A549 treated with Hydrocortisone at 1 μM for 4 hours (cell line): ENCODE data around the gene EXOSC5. TPM values are rescaled to one million over a fixed set of nuclear protein-coding genes. Genes with fewer than 3 reads are reported as not detected.

ENCODE experiments used
- total RNA-seq: library from RNA; stranded (reverse); fragments of 200-300 nt; extraction: Qiagen RNA extraction; gene quantifications from 5 replicates; pipeline ENCODE4 v1.2.3, GENCODE V29; 2022

Gene EXOSC5
- total RNA-seq, result 74.9 to 102 TPM (median 92.2 TPM) in 5 replicates

GRCh38 chr19:41397086-41398049 is at the start of gene EXOSC5, which contains the start of gene BCKDHA:
TSS of gene EXOSC5 (minus strand) at chr19:41397359. CDS start at chr19:41397328, 31 bp downstream.
TSS of gene BCKDHA (plus strand) at chr19:41397818. CDS start at chr19:41397828, 10 bp downstream.

DNA sequence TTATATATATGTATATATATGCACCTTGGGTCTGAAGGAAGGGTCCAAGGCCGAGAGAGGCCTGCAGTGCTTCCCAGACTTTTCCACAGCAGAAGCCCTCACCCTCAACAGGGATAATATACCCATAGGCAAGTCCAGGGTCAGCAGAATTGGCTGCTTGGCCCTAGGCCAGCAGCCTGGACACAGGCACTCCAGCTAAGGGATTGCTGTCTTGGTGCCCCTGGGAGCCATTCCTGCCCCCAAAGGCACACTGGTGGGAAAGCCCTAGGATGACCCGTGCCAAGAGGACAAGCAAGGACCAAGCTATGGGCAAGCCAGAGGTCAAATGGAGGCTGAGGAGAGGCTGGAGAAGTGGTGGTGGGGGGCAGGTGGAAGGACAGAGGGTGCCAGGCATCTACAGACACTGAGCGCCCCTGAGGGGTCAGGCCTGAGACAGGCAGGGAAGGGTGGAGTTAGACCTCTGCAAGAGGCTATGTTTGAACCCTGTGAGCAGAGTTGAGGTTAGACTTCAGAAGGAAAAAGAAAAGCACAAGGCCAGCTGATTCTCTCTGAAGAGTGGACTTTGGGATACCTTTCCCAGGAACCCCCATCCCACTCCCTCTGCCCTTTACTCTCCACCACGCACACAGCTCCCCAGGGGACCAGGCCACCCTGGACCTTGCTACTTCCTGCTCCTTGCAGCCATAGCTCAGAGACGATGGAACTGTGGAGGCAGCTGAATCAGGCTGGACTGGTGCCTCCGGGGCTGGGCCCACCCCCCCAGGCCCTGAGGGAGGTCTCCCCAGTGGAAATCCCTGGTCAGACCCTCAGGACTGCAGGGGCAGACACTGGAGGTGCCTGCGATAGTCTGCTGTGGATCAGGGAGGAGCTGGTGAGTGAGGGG is 45.6 kb upstream of the EXOSC5 start, which contains the start of gene ERICH4:
Gene ERICH4 (plus strand): TSS at position 684 of the 883 bp plus-strand sequence. CDS start 14 bp downstream, at position 698.

GRCh38 chr19:41439441-41440222 is 42.5 kb upstream of the EXOSC5 start, which contains the start of gene DMAC2:
TSS of gene DMAC2 (minus strand) at chr19:41439912. CDS start at chr19:41439899, 13 bp downstream.

GRCh38 chr19:41426952-41427646 is 29.9 kb upstream of the EXOSC5 start, which contains the start of gene B3GNT8:
TSS of gene B3GNT8 (minus strand) at chr19:41427374. CDS start at chr19:41426778, 596 bp downstream.

DNA sequence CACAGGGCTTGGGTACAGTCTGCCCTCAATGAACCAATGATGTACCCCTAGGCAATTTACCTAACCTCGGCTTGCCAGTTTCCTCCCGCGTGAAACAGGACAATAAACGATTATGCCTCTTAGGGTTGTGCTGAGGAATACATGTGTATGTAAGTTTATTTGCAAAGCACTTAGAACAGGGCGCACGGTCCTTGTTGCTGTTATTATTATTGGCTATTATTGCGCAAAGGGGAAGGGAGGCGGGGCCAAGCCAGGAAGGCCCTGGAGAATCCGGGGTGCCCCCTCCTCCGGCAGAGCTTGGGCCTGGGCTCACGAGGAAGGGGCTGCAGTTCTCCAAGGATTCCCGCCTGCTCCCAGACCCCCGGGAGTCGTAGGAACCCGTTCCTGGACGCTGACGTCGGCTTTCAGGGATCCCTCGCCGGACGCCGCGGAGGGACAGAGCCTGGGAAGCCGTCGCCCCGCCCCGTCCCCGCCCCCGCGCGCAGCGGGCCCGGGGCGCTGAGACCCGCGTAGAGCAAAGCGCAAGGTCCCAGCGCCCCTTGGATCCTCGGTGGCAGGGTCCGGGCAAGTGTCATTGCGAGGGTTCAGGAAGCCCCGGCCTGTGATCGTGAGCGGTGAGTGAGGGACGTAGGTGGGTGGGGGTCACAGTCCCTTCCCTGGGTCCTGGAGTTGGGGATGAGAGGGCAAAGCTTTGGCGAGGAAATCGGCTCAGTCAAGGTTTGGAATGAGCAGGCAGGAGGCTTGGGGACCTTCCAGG is 20.7 kb downstream of the EXOSC5 start, which contains the start of gene TMEM91:
Gene TMEM91 (plus strand): TSS at position 293 of the 757 bp plus-strand sequence. CDS start 1,777 bp downstream, outside the sequence.

GRCh38 chr19:41363753-41364523 is 33.2 kb downstream of the EXOSC5 start, which contains the start of gene B9D2:
TSS of gene B9D2 (minus strand) at chr19:41364149. CDS start at chr19:41363519, 630 bp downstream.

DNA sequence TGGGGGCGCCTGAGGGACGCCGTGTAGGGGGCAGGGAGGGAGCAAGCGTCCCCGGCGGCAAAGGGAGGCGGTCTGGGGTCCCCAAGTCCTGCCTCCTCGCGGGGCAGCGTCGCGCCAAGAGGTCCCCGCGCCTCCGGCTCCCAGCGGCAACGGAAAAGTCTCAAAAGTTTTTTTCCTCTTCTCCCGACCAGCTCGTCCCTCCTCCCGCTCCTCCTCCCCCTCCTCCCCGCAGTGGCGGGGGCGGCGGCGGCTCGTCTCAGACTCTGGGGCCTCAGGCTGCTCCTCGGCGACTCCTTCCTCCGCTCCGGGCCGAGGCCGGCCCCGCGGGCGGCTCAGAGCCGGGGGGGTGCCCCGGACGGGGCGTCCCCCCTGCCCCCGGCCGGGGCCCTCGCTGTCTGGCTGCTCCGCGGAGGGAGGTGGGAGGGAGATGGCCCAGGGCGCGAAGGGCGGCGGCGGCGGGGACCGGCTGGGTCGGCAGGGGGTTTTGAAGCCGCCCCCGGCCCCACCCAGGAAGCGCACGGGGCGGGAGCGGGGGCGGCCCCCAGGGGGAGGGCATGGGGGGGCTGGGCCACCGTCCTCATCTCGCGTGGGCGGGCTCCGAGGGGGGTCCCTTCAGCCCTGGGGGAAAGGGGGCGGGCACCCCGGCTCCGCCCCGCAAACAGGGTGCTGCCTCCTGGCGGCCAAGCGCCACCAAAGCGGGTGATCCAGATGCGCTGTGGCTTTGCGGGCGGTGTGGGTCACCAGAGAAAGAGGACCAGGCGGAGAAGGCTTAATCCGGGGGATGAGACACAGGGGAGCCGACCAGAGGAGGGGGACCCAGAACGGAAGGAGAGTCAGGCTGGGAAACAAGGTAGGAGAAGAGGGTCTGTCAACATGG is 43.5 kb downstream of the EXOSC5 start, which contains the start of gene TGFB1:
Gene TGFB1 (minus strand): TSS at position 457 of the 877 bp plus-strand sequence. CDS start 878 bp downstream, outside the sequence.

Other genes starting within 250 kb of the EXOSC5 start
- gene CYP2S1, start 204.1 kb downstream of the EXOSC5 start, total RNA-seq, result 19.2 to 22.5 TPM (median 19.7 TPM) in 5 replicates
- gene AXL, start 178.1 kb downstream of the EXOSC5 start, total RNA-seq, result 93.5 to 121 TPM (median 96.9 TPM) in 5 replicates
- gene HNRNPUL1, start 133.0 kb downstream of the EXOSC5 start, total RNA-seq, result 282 to 347 TPM (median 290 TPM) in 5 replicates
- 35.9 to 44.6 TPM (median 41.2 TPM) in 5 replicates for gene CCDC97, start 87.2 kb downstream of the EXOSC5 start, total RNA-seq
- 131 to 147 TPM (median 141 TPM) in 5 replicates for gene TGFB1, start 43.4 kb downstream of the EXOSC5 start, total RNA-seq
- gene B9D2, start 33.2 kb downstream of the EXOSC5 start, total RNA-seq, result 24.0 to 32.5 TPM (median 30.0 TPM) in 5 replicates
- 4.3 to 5.8 TPM (median 4.9 TPM) in 5 replicates for gene TMEM91, start 20.8 kb downstream of the EXOSC5 start, total RNA-seq
- 34.9 to 47.4 TPM (median 40.9 TPM) in 5 replicates for gene BCKDHA, start 459 bp upstream of the EXOSC5 start, total RNA-seq
- 0.09 to 0.33 TPM (median 0.12 TPM) in 4 of 5 replicates, not detected in the other for gene B3GNT8, start 30.0 kb upstream of the EXOSC5 start, total RNA-seq
- 102 to 116 TPM (median 108 TPM) in 5 replicates for gene DMAC2, start 42.6 kb upstream of the EXOSC5 start, total RNA-seq
- not detected in 5 replicates for gene ERICH4, start 45.8 kb upstream of the EXOSC5 start, total RNA-seq
- gene CEACAM21, start 178.8 kb upstream of the EXOSC5 start, total RNA-seq, result not detected in 5 replicates
- not detected in 5 replicates for gene CEACAM4, start 229.7 kb upstream of the EXOSC5 start, total RNA-seq